ENCODE measurements around the gene GNG8. TPM values are rescaled to one million over a fixed set of nuclear protein-coding genes. Genes with fewer than 3 reads are reported as not detected.

The GNG8 gene
- total and polyA plus RNA-seq, 9 of the 15 experiments (the other 6 are each of a cell fraction or from before 2014, with no cell fraction given), result 1.3 TPM; not detected in 8

DNA sequence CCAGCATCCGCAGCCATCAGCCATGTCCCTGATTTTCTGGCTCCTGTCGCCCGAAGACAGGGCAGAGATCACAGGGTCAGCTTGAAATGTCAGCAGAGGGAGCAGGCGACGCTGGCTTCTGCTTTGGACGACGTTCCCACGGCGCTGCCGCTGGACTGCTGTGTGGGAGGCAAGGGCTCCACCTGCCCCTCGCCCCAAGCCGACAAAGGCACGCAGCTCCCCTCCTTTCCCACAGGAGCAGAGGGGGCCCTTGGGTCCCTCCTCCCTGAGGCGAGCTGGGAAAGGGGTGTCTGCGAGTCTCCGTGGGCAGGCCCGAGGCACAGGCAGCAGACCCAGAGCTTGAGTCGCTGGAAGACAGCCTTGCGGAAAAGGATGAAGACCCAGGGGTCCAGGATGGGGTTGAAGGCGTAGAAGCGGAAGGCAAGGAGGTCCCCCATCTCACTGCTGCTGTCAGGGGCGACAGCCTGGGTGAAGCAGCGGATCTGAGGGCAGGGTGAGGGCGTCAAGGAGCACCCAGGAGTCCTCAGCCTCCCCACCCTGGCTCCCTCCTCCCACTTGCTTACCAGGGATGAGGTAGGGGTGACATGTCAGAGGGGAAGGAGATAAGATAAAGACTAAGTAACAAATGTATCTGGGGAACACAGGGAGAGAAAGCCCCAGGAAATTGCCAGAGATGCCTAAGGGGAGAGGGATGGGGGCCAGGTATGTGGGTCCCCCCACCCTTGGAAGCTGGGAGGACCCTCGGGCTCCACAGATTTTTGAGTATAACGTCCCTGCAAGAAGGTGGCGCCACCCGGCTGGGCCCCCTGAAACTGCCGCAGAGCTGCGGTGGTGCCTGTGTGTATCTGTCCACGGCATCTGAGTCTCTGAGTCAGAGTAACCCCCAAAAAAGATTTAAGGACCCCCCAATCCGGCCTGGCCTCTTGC lies 14.5 kb downstream of the GNG8 start (continued):
- TF ChIP-seq CREM (IDR thresholded peaks at IDR 0.05; ENCODE audit: low read depth), result 0 out of 2 replicates have a peak, but pooled peaks have one; percentile 33
- no peak for TF ChIP-seq NRF1 (conservative IDR thresholded peaks at IDR 0.05 in 1 of 2, IDR thresholded peaks at IDR 0.05 in 1 of 2)
- no peak for TF ChIP-seq ZNF3 (CRISPR knock-in tag; IDR thresholded peaks at IDR 0.05)
- no peak for TF ChIP-seq ZBTB5 (IDR thresholded peaks at IDR 0.05)
- TF ChIP-seq L3MBTL2 (IDR thresholded peaks at IDR 0.05), result 0 out of 2 replicates have a peak, but pooled peaks have one; percentile 19
- no peak for TF ChIP-seq ZNF707 (CRISPR knock-in tag; conservative IDR thresholded peaks at IDR 0.05)
- no peak for TF ChIP-seq TOE1 (IDR thresholded peaks at IDR 0.05; ENCODE audit: borderline replicate concordance)
- TF ChIP-seq TOE1 (CRISPR knock-in tag; IDR thresholded peaks at IDR 0.05; ENCODE audit: borderline replicate concordance, low read depth), result no peak
- no peak for TF ChIP-seq ZNF384 (IDR thresholded peaks at IDR 0.05; ENCODE audit: low read depth, low read length)
- TF ChIP-seq ATF1 (CRISPR knock-in tag; IDR thresholded peaks at IDR 0.05), result no peak
- TF ChIP-seq ATF1 (tag; IDR thresholded peaks at IDR 0.05), result 0 out of 2 replicates have a peak, but pooled peaks have one; percentile 17
- TF ChIP-seq TCF3 (CRISPR knock-in tag; IDR thresholded peaks at IDR 0.05), result no peak

Measured in K562 (cell line).